CD4-positive, alpha-beta T cell treated with Interferon gamma for 1 hour (primary cell): Measurements from ENCODE around the gene TUBB6.

Experiments used
- DNase-seq: peaks from one replicate; pipeline ENCODE4 v3.0.0-alpha.2; 2020

TUBB6 gene

DNA sequence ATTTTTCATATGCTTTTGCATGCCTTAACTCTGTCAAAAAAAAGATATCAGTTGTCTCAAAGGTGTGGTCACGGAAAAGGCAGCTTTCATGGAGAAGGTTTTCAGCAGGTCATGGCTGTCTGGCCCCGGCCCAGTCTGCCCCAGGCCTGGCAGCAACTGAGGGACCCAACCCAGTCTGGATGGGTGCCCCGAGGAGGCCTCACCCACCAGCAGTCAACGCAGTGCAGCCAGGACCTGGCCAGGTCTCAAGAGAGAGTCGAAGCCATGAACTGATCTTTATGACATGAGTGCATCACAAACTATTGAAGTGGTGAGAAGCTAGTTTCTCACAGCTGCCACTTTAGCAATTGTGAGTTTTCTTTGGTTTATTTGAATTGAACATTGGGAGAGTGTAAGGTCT, 7.9 kb downstream of the TUBB6 start:
- DNase-seq = no peak

DNA sequence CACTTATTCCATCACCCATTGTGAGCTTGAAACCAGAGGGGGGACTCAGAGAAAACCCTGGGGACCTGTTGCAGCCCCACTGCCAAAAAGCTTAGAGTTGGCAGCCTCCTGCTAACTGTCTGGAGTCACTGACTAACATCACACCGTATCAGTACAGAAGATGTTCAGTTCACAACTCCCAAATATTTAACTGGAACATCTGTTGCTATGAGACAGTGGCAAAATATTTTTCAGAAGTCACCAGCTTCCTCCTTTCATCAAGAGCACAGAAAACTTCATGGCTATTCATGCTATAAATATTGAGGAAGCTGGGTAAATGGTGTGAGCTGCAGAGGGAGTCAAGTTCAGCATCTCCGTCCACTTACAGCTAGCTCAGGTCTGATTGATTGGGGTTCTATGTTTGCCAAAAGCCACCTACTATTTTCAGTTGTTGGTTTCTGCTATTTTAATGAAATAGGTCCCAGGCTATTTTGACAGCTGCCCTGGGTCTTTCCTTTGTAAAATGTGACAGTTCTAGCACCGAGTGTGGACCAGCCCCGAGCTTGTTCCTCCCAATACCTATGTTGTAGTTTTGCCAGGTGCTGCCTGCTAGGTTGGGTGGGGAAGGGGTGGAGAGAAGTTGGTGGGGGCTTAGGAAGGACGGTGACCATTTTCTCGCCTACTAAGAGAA, 9.8 kb downstream of the TUBB6 start:
- no peak for DNase-seq

DNA sequence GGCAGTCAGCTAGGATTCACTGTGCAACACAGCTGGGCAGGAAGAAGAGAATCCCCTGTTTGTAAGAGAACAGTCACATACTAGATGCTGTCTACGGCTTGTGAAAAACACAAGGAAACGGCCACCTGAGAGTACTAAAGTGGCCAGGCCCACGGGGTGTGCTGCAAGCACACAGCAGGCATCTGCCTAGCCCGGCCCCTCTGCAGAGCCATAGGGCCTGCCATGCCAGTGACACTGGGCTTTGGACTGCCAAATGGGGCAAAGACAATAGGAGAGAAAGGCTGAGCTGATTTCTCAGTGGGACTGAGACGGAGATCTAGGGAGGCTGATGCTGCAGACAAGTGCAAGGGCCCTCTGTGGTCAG, 10.3 kb downstream of the TUBB6 start:
- no peak for DNase-seq

DNA sequence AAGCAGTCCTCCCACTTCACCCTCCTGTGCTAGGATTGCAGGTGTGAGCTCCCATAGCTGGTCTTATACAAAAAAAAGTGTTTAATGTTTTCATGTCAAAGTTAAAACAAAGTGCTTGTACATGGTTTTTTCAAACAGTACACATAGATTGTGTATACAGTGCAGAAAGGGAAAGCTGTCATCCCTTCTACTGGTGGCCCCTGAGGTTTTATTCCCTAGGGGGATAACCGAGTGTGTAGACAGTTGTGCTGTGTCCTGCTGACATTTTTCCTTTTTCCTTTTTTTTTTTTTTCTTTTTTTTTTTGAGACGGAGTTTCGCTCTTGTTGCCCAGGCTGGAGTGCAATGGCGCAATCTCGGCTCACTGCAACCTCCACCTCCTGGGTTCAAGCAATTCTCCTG, 10.8 kb downstream of the TUBB6 start:
- no peak for DNase-seq

DNA sequence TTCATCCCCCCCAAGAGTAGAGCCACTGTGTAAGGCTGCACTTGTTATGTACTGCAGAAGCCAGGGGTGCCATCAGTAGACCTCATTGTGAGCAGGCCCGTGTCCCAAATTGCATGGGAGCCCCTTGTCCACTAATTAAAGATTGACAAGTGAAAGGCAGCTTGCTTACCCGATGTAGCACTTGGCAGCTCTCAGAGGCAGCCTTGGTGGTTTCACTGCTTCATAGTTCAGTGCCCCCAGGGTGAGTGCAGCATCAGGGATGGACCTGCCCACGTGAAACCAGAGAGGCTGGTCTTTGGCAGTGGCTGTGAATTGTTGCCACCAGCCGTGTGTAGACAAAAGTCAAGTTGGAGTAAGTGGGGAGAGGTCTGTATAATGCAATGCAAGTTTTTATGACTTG, 13.3 kb downstream of the TUBB6 start:
- no peak for DNase-seq

DNA sequence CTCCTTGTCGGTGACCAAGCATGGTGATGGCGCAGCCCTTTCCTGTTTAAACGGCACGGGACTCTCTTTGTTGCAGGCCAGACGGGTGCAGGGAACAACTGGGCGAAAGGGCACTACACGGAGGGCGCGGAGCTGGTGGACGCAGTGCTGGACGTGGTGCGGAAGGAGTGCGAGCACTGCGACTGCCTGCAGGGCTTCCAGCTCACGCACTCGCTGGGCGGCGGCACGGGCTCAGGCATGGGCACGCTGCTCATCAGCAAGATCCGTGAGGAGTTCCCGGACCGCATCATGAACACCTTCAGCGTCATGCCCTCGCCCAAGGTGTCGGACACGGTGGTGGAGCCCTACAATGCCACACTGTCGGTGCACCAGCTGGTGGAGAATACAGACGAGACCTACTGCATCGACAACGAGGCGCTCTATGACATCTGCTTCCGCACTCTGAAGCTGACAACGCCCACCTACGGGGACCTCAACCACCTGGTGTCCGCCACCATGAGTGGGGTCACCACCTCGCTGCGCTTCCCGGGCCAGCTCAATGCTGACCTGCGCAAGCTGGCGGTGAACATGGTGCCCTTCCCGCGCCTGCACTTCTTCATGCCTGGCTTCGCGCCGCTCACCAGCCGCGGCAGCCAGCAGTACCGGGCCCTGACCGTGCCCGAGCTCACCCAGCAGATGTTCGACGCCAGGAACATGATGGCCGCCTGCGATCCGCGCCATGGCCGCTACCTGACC, 17.1 kb downstream of the TUBB6 start:
- no peak for DNase-seq

DNA sequence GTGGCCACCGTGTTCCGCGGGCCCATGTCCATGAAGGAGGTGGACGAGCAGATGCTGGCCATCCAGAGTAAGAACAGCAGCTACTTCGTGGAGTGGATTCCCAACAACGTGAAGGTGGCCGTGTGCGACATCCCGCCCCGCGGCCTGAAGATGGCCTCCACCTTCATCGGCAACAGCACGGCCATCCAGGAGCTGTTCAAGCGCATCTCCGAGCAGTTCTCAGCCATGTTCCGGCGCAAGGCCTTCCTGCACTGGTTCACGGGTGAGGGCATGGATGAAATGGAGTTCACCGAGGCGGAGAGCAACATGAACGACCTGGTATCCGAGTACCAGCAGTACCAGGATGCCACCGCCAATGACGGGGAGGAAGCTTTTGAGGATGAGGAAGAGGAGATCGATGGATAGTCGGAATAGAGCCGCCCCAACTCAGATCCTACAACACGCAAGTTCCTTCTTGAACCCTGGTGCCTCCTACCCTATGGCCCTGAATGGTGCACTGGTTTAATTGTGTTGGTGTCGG, 17.7 kb downstream of the TUBB6 start:
- no peak for DNase-seq

DNA sequence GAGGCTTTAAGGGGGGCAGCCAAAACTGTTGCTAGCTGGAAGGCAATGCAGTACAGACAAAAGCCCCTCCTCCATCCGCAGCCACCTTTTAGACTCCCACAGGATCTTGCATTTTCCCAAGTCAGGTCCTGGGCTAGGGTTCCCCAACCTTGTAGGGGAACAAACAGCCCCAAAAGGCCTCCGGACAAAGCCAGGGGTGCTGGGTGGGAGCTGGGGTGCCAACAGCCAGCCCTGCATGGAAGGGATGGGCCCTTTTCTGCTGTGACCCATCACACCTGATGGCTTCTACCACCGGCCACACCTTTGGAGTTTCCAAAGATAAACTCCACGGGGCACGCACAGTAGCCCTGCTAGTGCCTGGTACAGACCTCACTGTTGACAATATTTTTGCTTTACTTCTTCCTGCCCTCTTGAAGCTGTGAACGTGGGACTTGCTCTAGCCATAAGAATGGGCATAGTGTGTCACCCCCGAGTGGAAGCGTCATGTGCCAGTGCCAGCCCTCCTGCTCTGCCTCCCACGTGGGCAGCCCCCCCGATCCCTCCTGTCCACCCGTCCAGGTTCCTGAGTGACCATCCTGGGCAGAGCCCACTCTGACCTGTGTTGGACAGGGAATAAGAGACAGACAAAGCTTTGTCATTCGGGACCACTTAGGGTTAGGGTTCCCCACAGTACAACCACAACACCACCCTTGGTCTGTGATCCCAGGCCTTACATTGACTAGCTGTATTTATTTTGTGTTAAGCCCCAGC, 18.8 kb downstream of the TUBB6 start:
- no peak for DNase-seq

DNA sequence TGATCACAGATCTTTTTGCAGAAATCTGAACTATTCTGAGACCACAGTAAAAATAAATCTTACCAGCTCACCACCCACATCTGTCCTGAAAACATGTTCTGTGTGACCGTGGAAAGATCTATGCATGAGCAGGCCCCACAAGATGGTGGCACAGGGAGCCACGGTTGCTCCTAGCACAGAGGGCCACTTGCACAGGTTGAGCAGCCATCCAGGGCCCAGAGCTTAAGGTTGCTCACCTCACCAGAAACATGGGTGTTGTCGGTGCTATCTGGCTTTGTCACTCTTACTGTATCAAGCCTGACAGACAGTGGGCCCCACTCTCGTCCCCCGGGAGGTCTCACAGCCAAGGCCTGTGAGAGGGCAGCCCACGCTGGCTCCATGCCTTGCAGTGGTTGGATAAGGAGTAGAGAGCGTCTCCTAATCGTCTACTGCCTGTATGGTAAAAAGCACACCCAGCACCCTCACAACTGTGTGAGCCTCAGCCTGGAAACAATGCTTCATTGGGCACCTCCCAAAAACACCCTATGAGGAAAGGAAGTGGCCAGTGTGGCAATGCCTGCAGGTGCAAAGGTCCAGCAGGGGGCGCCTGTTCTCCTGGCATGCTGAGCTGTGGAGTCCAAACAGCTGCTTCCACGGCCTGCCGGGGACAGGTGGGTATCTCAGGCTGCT, 19.6 kb downstream of the TUBB6 start:
- DNase-seq = peak; percentile 55

DNA sequence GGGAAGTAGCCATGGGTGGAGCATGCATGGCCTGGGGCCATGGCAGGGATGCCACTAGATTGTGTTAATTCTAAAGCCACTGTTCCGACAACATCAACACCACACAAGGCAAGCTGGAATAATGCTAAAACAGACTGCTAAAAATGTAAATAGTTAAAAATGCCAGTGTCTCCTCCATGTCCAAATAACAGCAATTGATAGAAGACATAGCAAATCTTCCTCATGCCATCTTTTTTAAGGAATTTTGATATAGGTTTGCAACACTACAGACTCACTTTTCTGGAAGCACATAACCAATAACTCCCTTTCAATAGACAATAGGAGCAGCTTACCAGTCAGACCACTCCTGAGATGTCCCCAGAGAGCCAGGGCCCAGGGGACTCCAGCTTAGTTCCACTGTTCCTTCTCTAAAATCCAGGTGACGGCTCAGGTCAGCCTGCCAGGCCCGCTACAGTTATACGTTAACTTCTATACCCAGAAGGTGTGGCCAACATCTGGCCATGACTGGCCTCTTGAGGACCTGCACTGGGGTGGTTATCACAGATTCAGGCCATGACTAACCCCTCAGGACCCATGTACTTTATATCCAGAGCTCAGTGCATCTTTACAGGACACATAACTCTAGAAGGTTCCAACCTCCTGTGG, 20.3 kb downstream of the TUBB6 start:
- DNase-seq = no peak

DNA sequence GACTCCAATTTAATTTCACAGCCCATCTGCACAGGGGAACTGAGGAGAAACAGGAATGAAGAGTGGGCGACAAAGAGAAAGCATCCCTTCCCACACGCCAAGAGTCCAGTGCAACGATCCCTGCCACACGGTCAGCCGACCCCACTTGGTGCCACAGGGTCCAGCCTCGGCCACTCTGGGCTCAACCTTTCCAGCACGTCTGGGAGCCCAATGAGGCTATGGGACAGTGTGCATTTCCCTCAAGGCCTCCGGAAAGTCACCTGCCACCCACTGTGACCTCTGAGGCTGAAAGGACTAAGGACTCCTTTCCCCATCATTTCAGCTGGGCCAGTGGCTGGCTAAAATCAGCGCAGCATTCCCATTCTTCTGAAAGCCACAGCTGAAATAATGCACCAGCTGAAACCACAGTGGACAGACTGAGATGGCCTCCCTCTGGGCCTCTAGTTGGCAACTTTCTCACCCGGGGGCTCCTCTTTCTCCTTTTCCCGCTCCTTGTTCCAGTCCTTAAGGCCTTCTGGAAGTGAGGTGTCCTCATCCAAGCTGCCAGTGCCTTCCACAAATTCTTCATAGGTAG, 21.2 kb downstream of the TUBB6 start:
- DNase-seq = no peak

DNA sequence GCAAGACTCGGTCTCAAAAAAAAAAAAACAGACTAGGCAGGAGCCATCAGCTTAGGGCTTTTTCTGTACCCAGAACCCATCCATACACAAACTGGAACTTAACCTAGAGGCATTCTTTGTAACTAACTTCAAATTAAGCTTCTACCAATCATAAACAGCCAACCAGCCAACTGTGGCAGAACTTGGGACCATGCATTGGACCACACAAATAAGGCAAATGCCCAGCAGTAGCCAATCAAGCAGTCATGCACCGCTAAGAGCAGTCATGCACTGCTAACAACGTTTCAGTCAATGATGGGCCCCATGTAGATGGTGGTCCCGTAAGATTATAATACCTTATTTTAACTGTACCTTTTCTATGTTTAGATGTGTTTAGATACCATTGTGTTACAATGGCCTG, 22.7 kb downstream of the TUBB6 start:
- DNase-seq = no peak

DNA sequence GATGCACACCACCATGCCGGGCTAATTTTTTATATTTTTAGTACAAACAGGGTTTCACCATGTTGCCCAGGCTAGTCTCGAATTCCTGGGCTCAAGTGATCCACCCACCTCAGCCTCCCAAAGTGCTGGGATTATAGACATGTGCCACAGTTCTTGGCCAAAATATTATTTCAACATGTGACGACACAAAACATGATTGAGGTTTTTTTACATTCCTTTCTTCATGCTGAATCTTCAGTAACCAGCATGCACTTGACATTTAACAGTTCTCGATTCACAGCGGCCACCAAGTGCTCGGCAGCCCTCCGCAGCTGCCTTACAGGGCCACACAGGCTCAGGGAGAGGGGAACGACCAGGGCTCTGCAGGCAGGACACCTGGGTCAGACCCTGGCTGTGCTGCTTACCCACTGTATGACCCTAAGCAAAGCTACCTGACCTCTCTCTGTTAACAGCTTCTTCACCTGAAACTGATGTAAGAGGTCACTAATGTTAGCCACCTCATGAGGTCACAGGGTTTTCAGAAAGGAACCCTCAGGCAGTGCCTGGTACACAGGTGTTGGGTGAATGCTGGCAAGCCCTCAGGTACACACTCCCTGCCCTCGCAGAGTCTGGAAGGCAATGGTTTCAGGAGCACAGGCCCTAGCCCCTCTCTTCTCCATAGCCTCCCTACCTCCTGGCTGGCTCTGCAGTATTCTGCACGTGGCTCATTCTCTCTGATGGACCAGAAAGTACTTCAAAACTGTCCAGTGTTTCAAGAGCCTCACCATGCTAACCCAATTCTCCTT, 25.7 kb downstream of the TUBB6 start:
- DNase-seq = no peak

DNA sequence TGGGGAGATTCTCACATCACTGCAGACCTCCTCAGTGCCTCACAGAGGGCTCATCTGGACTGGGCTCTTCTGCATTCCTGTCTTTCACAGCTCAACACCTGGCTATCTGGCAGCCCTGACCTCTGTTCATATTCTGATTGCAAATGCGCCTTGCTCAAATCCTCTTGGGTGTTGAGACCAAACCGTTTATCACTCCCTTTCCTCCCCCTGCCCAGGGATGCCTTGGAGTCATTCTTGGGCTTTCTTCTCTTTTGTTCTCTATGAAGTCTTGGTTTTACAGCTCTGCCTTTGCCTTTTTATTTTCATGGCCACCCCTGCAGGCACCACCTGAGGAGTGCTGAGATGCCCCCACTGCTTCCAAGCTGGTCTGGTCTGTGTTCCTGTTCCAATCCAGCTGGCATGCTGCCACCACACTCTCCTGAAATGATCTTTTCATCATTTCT, 26.3 kb downstream of the TUBB6 start:
- DNase-seq = no peak

DNA sequence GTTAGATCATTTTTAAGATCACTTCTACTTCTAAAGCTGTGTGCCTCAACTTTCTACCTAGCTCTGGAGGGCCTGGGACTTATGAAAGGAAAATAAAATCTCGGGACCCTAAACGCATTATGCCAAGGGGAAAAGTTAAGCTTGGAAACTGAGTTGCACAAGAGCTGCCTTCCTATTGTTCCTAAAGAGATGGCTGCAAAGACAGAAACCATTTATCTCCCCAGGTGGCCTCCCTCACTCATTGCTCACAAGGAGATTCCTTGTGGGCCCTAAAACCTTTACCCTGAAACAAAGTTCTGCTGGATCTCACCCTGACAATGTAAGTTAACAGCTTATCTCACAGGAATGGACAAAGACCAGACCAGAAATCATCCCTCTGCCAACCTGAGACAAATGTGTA, 26.8 kb downstream of the TUBB6 start:
- no peak for DNase-seq

DNA sequence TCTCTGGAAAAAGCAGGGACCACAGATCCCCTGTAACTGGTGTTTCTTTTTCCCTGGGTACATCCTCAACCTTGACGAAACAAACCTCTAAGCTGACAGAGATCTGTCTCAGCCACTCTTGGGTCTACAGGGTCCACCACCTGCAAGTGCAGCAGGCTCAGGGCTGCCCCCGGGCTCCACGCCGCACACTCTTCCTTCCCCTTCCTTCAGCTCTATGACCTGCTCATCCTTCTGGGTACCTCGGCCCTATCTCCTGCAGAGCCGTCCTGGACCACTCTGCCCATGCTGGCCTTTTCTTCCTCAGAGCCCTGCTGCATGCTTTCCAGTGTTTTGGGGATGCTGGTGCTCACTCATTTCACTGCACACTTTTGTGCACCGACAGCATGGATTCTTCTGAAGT, 27.5 kb downstream of the TUBB6 start:
- DNase-seq = no peak

DNA sequence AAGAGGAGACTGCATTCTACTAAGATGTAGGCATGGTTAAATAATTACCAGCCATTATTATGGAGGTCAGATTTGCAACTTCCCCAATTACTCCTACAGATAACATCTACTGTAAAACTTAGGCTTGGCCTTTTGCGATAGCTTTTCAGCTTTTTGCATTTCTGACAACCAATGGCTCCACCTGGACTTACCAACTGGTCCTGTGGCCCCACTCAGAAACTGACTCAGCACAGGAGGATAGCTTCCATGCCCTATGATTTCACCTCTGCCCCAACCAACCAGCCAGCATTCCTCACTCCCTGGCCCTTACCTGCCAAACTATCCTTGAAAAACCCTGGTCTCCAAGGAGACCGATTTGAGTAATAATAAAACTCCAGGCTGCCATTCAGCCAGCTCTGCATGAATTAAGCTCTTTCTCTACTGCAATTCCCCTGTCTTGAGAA, 28.2 kb downstream of the TUBB6 start:
- no peak for DNase-seq

DNA sequence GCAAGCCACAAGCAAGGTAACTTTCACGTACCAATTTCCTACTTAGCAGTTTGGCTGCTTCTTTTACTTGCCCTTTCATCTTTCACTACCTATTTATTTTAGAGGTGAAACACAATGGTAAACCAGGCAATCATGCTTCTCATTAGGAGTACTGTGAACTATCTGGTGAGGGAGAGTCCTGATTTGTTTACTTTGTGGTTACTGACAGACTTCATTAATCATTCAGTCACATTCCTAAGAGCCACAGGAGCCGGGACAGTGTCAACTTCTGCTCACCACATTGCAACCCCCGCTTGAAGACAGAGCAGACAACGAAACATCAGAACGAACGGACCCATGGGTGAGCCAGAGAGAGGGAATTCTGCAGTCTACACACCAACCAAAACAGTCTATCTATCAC, 28.8 kb downstream of the TUBB6 start:
- DNase-seq = no peak

DNA sequence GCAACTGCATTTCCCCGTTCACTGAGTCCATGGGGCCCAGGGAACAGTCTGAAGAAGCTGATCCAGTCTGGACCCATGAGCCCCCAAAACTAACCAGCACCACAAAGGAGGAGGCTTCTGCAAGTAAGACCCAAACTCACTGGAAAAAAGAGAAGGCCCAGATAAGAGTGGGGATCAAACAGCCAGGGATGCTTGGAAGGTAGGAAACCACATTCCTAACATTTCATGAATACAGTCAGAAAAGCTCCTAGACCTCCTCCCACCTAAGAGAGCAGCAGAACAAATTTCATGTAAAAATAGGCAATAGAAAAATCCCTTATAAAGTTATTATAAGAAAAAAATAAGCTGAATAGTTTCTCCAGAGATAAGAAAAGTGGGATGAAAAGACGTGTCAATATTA, 30.3 kb downstream of the TUBB6 start:
- no peak for DNase-seq

DNA sequence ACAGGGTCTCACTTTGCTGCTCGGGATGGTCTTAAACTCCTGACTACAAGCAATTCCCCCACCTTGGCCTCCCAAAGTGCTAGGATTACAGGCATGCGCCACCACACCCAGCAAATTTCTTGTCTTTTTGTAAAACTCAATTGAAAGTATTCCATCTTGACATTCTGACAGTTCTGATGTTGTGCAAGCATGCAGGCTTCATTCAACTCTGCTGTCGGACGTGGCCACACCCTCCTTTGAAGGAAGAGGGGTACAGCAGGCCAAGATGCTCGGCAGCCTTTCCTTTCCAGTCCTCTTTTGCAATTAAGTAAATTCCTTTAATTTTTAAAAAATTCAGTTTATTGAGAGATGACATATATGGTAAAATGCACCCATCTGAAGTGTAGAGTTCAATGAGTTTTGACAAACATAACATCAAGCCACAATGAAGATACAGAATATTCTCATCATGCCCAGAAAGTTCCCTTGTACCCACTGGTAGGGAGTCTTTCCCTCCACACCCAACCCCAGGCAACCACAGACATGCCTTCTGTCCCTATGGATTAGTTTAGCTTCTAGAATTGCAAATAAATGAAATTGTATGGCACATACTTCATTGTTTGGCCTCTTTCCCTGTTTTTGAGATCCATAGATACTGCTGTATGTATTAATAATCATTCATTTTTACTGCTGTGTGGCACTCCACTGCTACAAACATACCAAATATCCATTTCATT, 33.1 kb downstream of the TUBB6 start:
- DNase-seq = no peak

DNA sequence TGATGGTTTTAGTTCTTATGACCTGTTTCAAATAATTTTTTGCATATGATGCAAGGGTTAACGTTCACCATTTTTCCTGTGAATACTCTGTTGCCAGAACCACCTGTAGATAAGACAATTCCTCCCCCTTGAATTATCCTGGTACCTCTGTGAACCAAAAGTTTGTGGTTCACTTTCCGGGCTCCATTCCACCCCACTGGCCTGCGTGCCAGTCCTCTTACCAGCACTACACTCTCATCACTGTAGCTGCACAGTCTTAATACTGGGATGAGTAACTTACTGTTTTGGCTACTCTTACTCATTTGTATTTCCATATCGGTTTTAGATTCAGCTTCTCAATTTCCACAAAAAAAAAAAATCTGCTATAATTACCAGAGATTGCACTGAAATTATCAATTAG, 34.6 kb downstream of the TUBB6 start:
- no peak for DNase-seq
